Progenitor cell of endocrine pancreas (in vitro differentiated cells): Measurements from ENCODE around the gene KRTAP1-1. TPM values are rescaled to one million over a fixed set of nuclear protein-coding genes. Genes with fewer than 3 reads are reported as not detected.
"Not testable (repeated sequence)": the region's sequence is repeated elsewhere in the genome, so short reads cannot be mapped to it uniquely, and the experiment has no call there.

ENCODE experiments used
- DNase-seq: peaks from one replicate; pipeline ENCODE4 v3.0.0; 2021; ENCODE audit warnings: low spot score; ENCODE audit not compliant: unreplicated experiment
- H3K27ac Mint-ChIP-seq: 2 replicates; pipeline ENCODE4 v1.8.0; 2021; ENCODE audit warnings: mild to moderate bottlenecking, moderate library complexity, mixed read lengths
- H3K27me3 Mint-ChIP-seq: 2 replicates; pipeline ENCODE4 v1.8.0; 2021; ENCODE audit warnings: mixed read lengths
- H3K36me3 Mint-ChIP-seq: 2 replicates; pipeline ENCODE4 v1.8.0; 2022; ENCODE audit warnings: mixed read lengths; ENCODE audit not compliant: insufficient read depth
- H3K4me1 Mint-ChIP-seq: 2 replicates; pipeline ENCODE4 v1.8.0; 2021; ENCODE audit warnings: low read depth, mixed read lengths
- H3K4me3 Mint-ChIP-seq: 2 replicates; pipeline ENCODE4 v1.8.0; 2021; ENCODE audit warnings: low read depth, mild to moderate bottlenecking, moderate library complexity, mixed read lengths
- H3K9me3 Mint-ChIP-seq: 2 replicates; pipeline ENCODE4 v1.8.0; 2021; ENCODE audit warnings: low read depth, mixed read lengths
- total RNA-seq: library from RNA; stranded (reverse); gene quantifications from 2 replicates; pipeline ENCODE4 v1.2.1, GENCODE V29; 2021
- TF ChIP-seq, protein P1 (sequence below): fragments of 200-600 bp; sonication (generic); IDR thresholded peaks from one replicate; pipeline ENCODE4 v1.5.0; 2021; ENCODE audit warnings: antibody characterized with exemption, mild to moderate bottlenecking; ENCODE audit not compliant: unreplicated experiment

Gene KRTAP1-1
- total RNA-seq, 1 donor from 2014 or later, result not detected

- peaks cover 2% of the 10 kb centered on the region for H3K4me1 Mint-ChIP-seq
- peaks cover 12% of the 10 kb centered on the region for H3K9me3 Mint-ChIP-seq
- H3K27ac Mint-ChIP-seq, result no peak overlapping the region
- peaks cover under 1% of the 10 kb centered on the region for H3K36me3 Mint-ChIP-seq
- TF ChIP-seq, protein P1, sequence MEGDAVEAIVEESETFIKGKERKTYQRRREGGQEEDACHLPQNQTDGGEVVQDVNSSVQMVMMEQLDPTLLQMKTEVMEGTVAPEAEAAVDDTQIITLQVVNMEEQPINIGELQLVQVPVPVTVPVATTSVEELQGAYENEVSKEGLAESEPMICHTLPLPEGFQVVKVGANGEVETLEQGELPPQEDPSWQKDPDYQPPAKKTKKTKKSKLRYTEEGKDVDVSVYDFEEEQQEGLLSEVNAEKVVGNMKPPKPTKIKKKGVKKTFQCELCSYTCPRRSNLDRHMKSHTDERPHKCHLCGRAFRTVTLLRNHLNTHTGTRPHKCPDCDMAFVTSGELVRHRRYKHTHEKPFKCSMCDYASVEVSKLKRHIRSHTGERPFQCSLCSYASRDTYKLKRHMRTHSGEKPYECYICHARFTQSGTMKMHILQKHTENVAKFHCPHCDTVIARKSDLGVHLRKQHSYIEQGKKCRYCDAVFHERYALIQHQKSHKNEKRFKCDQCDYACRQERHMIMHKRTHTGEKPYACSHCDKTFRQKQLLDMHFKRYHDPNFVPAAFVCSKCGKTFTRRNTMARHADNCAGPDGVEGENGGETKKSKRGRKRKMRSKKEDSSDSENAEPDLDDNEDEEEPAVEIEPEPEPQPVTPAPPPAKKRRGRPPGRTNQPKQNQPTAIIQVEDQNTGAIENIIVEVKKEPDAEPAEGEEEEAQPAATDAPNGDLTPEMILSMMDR, result no peak
- H3K4me3 Mint-ChIP-seq, result no peak overlapping the region
- no peak for DNase-seq
- no peaks in the 10 kb centered on the region for H3K27me3 Mint-ChIP-seq
Observed at GRCh38 chr17:41048441-41048840, 7.2 kb upstream of the KRTAP1-1 start.

- not testable (repeated sequence) for H3K4me1 Mint-ChIP-seq, H3K4me3 Mint-ChIP-seq, H3K27me3 Mint-ChIP-seq, H3K27ac Mint-ChIP-seq, H3K36me3 Mint-ChIP-seq, DNase-seq
- peaks cover 13% of the 10 kb centered on the region for H3K9me3 Mint-ChIP-seq
Observed at GRCh38 chr17:41046735-41047465, 5.7 kb upstream of the KRTAP1-1 start, which contains the start of gene KRTAP2-1. Gene KRTAP2-1, minus strand, starts transcription at chr17:41047316. Its CDS starts 49 bp downstream, at chr17:41047267.

- Mint-ChIP-seq H3K27me3 (no peaks in the 10 kb centered on the region), H3K27ac (no peak overlapping the region), H3K4me1 (peaks cover 3% of the 10 kb centered on the region), H3K4me3 (no peak overlapping the region), H3K36me3 (no peaks in the 10 kb centered on the region), H3K9me3 (peaks cover 13% of the 10 kb centered on the region)
- no peak for DNase-seq
- TF ChIP-seq, protein P1, result no peak
Observed at GRCh38 chr17:41042953-41043352, 1.7 kb upstream of the KRTAP1-1 start.

GRCh38 chr17:41037853-41038350 lies 3.3 kb downstream of the KRTAP1-1 start:
- H3K27me3 Mint-ChIP-seq, result no peaks in the 10 kb centered on the region
- H3K36me3 Mint-ChIP-seq, result no peaks in the 10 kb centered on the region
- TF ChIP-seq, protein P1, result no peak
- no peak overlapping the region for H3K27ac Mint-ChIP-seq
- no peak for DNase-seq
- H3K9me3 Mint-ChIP-seq, result peaks cover 8% of the 10 kb centered on the region
- H3K4me3 Mint-ChIP-seq, result no peak overlapping the region
- H3K4me1 Mint-ChIP-seq, result peaks cover 3% of the 10 kb centered on the region

DNA sequence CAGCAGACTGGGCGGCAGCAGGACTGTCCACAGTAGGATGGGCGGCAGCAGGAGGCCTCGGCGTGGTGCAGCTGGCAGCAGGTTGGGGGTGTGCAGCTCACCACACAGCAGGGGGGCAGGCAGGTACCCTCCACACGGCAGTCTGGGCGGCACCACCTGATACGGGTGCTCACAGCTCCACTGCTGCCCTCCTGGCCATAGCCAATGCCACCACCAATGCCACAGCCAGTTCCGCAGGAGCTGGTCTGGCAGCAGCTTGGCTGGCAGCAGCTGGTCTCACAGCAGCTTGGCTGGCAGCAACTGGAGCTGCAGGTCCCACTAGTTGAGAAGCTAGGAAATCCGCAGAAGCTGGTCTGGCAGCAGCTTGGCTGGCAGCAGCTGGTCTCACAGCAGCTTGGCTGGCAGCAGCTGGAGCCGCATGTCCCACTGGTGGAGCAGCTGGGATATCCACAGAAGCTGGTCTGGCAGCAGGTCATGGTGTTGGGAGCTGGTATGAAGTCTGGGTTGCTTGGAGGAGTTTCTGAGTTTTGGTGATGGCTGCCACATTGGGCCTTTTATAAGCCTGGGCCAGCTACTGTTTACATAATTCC lies 6.8 kb downstream of the KRTAP1-1 start, which contains the start of gene KRTAP1-3:
Gene KRTAP1-3, minus strand, starts transcription at position 529 of the 590 bp plus-strand sequence. Its CDS starts 53 bp downstream, at position 476.
- not testable (repeated sequence) for DNase-seq, H3K4me1 Mint-ChIP-seq, H3K36me3 Mint-ChIP-seq, H3K9me3 Mint-ChIP-seq, H3K4me3 Mint-ChIP-seq, H3K27me3 Mint-ChIP-seq, H3K27ac Mint-ChIP-seq

GRCh38 chr17:41029633-41030245 lies 11.5 kb downstream of the KRTAP1-1 start, which contains the start of gene KRTAP1-4:
Gene KRTAP1-4, minus strand, starts transcription at chr17:41030195. Its CDS starts 117 bp downstream, at chr17:41030078.
- Mint-ChIP-seq H3K27me3 (peaks cover 5% of the 10 kb centered on the region), H3K4me1 (no peaks in the 10 kb centered on the region), H3K4me3 (no peak within 1 kb of the TSS), H3K36me3 (no peaks in the 10 kb centered on the region), H3K9me3 (no peaks in the 10 kb centered on the region), H3K27ac (no peak within 1 kb of the TSS)
- DNase-seq, result no peak
- TF ChIP-seq, protein P1, result no peak
